ENCODE data around the gene CFAP45. TPM values are rescaled to one million over a fixed set of nuclear protein-coding genes. Genes with fewer than 3 reads are reported as not detected.
A peak's percentile ranks its signal among the peaks of the same experiment; 100 is the strongest.

Gene CFAP45
- total and polyA plus RNA-seq, 9 of the 15 experiments (the other 6 are each of a cell fraction or from before 2014, with no cell fraction given), result 0.65 to 2.4 (median 1.5) TPM

GRCh38 chr1:159911326-159912070 lies 11.5 kb upstream of the CFAP45 start:
- WGBS (ENCODE audit: insufficient coverage, low coverage, missing lambda C conversion rate), result 41% methylated on average over 6 of the region's 6 CpGs
- DNase-seq (ENCODE audit: extremely low read depth in 1 of 4, low spot score in 3 of 4) (no peak), ATAC-seq (no peak), FAIRE-seq (peak; percentile 44)
- Histone ChIP-seq H3K27me3 (ENCODE audit: control insufficient read depth in 2 of 2, insufficient read depth in 2 of 2, low read length in 2 of 2) (no peaks in the 10 kb centered on the region), H3K9ac (ENCODE audit: insufficient read depth in 1 of 2, low read depth in 2 of 2, low read length in 2 of 2) (peak overlapping the region; percentile 26 to 63; a peak in 2 of 4 replicates), H3K4me2 (ENCODE audit: insufficient read depth, low read length) (0 out of 2 replicates have a peak overlapping the region, but pooled peaks have one; percentile 26), H3K9me3 (replicated peaks; ENCODE audit: control insufficient read depth, insufficient read depth, low read depth, low read length) (no peaks in the 10 kb centered on the region), H3K4me3 (no peak overlapping the region), H3K9me1 (ENCODE audit: control insufficient read depth, insufficient read depth, low read length) (no peaks in the 10 kb centered on the region), H2AFZ (ENCODE audit: low read depth, low read length) (0 out of 2 replicates have a peak overlapping the region, but pooled peaks have one; percentile 18), H3K36me3 (ENCODE audit: control insufficient read depth, insufficient read depth, low read length) (peaks cover 8% of the 10 kb centered on the region; the same call in 1 of the 3 replicates), H3K4me1 (replicated peaks in 1 of 2; ENCODE audit: control insufficient read depth in 2 of 2, insufficient read depth in 2 of 2, low read length in 2 of 2) (peaks cover 20 to 45% of the 10 kb centered on the region in 2 experiments), H4K20me1 (replicated peaks; ENCODE audit: control insufficient read depth, insufficient read depth, low read length) (no peaks in the 10 kb centered on the region; the same call in 1 of the 2 replicates), H3K79me2 (ENCODE audit: control insufficient read depth, insufficient read depth, low read length) (no peaks in the 10 kb centered on the region), H3K27ac (ENCODE audit: extremely low read depth, low read depth, low read length) (peak overlapping the region; percentile 45; the same call in 2 of the 3 replicates)
- ChIA-PET CTCF (ENCODE audit: low intra/inter-chr PET ratio) (no interaction called here), POLR2A (interaction anchor here (0.6 to 1.5 kb wide), 4 partner anchors 13 to 96 kb away, joined by 3 to 6 read pairs (median 4); partner anchors contain the start of gene TAGLN2)
- in situ Hi-C loops (cut with MboI) (no loop called here), intact Hi-C loops (cut with micrococcal nuclease) (no loop called here)
- TF ChIP-seq MAZ (CRISPR knock-in tag; conservative IDR thresholded peaks at IDR 0.05 in 1 of 2, IDR thresholded peaks at IDR 0.05 in 1 of 2) (0 out of 4 replicates have a peak, but pooled peaks of 1 of the 2 experiments have one; percentile 12), ZMIZ1 (IDR thresholded peaks at IDR 0.05; ENCODE audit: low read depth in 2 of 2, low read length in 2 of 2) (no peak)
- no TSS peak for BruUV-seq (replicated peaks)

Data from K562 (cell line).